Measurements from ENCODE around the gene TIFAB.

- TF ChIP-seq, protein P1, sequence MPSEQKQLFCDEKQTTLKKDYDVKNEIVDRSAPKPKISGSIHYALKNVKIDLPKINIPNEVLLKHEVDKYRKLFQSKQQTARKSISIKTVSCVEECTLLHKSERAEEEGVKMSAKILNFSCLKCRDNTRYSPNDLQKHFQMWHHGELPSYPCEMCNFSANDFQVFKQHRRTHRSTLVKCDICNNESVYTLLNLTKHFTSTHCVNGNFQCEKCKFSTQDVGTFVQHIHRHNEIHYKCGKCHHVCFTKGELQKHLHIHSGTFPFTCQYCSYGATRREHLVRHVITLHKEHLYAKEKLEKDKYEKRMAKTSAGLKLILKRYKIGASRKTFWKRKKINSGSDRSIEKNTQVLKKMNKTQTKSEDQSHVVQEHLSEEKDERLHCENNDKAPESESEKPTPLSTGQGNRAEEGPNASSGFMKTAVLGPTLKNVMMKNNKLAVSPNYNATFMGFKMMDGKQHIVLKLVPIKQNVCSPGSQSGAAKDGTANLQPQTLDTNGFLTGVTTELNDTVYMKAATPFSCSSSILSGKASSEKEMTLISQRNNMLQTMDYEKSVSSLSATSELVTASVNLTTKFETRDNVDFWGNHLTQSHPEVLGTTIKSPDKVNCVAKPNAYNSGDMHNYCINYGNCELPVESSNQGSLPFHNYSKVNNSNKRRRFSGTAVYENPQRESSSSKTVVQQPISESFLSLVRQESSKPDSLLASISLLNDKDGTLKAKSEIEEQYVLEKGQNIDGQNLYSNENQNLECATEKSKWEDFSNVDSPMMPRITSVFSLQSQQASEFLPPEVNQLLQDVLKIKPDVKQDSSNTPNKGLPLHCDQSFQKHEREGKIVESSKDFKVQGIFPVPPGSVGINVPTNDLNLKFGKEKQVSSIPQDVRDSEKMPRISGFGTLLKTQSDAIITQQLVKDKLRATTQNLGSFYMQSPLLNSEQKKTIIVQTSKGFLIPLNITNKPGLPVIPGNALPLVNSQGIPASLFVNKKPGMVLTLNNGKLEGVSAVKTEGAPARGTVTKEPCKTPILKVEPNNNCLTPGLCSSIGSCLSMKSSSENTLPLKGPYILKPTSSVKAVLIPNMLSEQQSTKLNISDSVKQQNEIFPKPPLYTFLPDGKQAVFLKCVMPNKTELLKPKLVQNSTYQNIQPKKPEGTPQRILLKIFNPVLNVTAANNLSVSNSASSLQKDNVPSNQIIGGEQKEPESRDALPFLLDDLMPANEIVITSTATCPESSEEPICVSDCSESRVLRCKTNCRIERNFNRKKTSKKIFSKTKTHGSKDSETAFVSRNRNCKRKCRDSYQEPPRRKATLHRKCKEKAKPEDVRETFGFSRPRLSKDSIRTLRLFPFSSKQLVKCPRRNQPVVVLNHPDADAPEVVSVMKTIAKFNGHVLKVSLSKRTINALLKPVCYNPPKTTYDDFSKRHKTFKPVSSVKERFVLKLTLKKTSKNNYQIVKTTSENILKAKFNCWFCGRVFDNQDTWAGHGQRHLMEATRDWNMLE (tag by site-specific recombination; conservative IDR thresholded peaks at IDR 0.05; ENCODE audit: low read depth), result no peak
- TF ChIP-seq ZSCAN30 (tag by site-specific recombination; IDR thresholded peaks at IDR 0.05) (no peak), HOXD13 (CRISPR knock-in tag; IDR thresholded peaks at IDR 0.05; ENCODE audit: borderline replicate concordance) (no peak)
Observed at GRCh38 chr5:135438636-135439221, 13.4 kb downstream of the TIFAB start.
